Fibroblast of skin of back (primary cell): Measurements from ENCODE around the gene CPZ.

Experiments
- DNase-seq: peaks from one replicate; pipeline ENCODE4 v3.0.0-alpha.2; 2013

The CPZ gene

DNA sequence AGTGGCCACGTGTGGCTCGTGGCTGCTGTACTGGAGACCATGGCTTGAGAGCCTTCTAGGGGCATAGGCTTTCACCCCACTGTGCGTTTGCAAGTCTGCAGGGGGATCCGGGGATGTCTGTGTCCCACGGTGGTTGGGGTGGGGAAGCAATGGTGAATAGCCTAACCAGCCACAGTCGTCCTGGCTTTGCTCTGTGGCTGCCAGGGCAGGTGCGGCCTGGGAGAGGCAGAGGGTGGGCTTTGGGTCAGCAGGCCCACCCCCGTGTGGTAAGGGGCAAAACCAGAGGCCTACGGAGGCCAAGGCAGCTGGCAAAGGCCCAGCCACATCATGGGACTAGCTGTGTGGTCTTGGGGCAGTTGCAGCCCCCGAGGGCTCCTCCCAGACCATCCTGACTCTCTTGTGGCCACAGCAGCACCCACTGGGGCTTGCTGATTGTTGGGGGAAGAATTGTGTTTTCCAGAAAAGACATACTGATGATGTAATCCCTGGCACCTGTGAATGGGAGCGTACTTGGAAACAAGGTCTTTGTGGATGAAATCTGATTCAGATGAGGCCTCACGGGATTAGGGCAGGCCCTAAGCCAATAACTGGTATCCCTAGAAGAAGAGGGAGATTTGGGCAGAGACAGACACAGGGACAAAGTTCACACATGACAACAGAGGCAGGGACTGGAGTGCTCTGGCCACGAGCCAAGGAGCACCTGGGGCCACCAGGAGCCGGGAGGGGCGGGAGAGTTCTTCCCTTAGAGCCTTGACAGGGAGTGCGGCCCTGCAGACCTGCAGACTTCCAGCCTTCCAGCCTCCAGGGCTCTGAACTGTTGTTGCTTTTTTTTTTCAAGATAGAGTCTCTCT, 2.9 kb downstream of the CPZ start:
- no peak for DNase-seq

GRCh38 chr4:8596891-8597290, 4.3 kb downstream of the CPZ start:
- no peak for DNase-seq

DNA sequence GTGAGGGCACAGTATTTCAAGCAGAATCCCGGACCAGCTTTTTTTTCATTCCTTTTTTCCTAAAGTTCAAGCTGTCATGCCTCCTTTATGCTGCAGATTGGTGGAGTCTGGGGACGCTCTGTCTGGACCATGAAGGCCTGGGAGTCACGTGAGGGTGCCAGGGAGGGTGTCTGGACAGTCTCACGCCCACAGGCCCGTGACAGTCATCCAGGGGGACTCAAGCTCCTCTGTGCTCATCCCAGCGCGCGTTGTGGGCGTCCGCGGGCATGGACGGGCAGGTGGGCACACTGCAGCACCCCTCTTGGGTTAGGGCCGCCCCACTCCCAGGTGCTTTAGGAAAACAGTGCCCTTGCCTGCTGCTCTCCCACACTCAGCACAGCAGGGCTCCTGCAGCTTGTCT, 4.8 kb downstream of the CPZ start:
- DNase-seq: no peak

DNA sequence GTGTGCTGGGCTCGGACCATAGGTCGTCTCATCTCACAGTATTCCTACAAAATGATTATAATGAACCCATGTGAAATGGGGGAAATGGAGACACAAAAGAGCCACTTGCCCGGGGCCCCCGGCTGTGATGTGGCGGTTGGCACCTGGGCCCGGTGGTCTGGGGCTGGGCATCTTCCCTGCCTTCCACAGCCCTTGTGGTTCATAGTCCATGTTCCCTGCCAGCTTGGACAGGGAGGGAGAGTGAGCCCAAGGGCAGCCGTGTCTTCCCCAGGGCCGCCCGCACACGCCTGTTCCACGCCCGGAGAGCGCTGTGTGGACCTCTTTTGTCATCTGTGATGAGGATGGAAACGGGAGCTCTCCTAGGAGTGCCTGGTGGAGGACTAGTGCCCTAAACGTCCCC, 5.2 kb downstream of the CPZ start:
- no peak for DNase-seq

GRCh38 chr4:8598391-8599090, 6.0 kb downstream of the CPZ start:
- no peak for DNase-seq

GRCh38 chr4:8599091-8599460, 6.5 kb downstream of the CPZ start:
- DNase-seq: no peak

- DNase-seq: peak; percentile 96
Observed at GRCh38 chr4:8599657-8600056, 7.1 kb downstream of the CPZ start.

DNA sequence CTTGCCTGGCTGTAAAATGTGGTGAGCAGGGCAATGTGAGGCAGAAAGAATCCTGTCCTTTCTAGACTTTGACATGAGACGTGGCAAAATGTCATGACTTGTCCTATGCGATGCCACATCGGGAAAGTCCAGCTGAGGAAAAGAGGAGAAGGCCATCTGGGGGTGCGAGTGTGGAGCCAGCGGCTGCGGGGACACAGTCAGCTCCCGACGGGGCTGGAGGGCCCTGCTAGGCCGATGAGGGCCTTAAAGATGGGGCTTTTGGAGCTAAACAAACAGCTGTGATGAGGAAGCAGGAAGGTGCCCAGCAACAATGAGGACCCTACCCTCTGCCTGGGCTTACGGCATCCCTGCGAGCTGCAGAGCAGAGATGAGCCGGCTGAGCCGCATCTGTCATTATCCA, 7.7 kb downstream of the CPZ start:
- no peak for DNase-seq

- DNase-seq: no peak
Observed at GRCh38 chr4:8600686-8601085, 8.1 kb downstream of the CPZ start.

GRCh38 chr4:8601086-8601485, 8.5 kb downstream of the CPZ start:
- DNase-seq: no peak

- DNase-seq: no peak
Observed at GRCh38 chr4:8601556-8601955, 9.0 kb downstream of the CPZ start.

GRCh38 chr4:8602686-8603430, 10.3 kb downstream of the CPZ start:
- no peak for DNase-seq

- DNase-seq: no peak
Observed at GRCh38 chr4:8603931-8604330, 11.4 kb downstream of the CPZ start.

GRCh38 chr4:8605289-8605688, 12.7 kb downstream of the CPZ start:
- DNase-seq: no peak

GRCh38 chr4:8606476-8606875, 13.9 kb downstream of the CPZ start:
- no peak for DNase-seq

GRCh38 chr4:8606966-8607365, 14.4 kb downstream of the CPZ start:
- DNase-seq: no peak

DNA sequence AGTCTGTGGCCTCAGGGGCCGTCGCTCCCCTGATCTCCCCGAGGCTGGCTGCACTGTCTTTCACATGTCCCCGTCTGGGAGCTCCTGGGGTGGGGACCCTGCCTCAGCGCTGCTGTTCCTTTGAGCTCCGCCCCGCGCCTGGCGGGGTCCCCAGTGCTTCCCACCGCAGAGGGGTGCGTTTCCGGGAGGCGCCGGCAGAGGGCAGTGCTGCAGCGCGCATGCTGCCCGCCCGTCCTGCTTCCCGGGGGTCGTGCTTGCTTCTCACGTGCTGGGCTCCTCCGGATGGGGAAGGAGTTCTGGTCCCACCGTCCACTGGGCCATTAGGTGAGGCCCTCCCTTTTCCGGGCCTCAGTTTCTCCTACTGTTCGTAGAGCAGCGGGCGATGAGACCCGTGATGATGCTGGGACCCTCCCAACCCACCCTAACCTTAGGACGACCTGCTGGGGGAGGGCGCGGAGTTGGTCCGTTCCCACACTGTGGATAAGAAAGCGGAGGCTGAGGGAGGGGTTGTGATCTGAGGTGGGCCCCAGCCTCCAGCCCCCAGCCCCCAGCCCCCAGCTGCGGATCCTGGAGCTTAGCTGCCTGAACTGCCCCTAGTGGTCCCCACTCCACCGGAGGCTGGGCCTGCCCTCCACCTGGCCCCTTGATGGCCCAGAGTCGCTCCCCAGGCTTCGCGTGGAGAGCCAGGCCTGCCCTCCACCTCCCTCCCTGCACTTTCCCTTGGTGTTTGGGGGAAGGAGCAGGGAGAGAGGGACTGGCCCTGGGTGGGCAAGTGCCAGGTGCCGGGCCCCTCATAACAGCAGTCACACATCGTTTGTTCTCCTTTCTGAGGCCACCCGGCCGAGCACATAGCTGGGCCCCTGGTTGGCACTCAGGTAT, 15.3 kb downstream of the CPZ start:
- DNase-seq: no peak

DNA sequence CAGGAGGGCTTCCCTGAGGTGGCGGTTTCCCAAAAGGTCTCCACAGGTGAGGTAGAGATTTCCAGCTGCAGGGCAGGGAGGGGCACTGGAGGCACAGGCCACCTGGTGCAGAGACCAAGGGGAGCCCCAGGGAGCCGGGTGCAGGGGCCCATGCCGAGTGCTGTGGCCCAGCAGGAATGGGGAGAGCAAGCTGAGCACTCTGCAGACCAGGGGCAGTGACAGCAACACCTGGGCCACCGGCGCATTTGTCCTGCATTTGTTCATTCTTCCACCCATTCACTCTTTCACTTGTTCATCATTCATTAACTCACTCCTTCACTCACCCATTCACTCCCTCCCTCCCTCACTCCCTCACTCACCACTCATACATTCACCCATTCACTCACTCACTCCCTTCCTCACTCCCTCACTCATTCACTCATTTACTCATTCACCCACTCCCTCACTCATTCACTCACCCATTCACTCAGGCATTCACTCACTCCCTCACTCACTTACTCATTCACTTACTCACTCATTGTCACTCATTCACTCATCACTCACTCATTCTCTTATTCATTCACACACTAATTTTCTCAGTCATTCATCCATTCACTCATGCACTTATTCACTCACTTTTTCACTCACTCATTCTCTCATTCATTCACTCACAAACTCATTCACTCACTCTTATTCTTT, 16.3 kb downstream of the CPZ start:
- no peak for DNase-seq

- DNase-seq: no peak
Observed at GRCh38 chr4:8609406-8609805, 16.8 kb downstream of the CPZ start.

DNA sequence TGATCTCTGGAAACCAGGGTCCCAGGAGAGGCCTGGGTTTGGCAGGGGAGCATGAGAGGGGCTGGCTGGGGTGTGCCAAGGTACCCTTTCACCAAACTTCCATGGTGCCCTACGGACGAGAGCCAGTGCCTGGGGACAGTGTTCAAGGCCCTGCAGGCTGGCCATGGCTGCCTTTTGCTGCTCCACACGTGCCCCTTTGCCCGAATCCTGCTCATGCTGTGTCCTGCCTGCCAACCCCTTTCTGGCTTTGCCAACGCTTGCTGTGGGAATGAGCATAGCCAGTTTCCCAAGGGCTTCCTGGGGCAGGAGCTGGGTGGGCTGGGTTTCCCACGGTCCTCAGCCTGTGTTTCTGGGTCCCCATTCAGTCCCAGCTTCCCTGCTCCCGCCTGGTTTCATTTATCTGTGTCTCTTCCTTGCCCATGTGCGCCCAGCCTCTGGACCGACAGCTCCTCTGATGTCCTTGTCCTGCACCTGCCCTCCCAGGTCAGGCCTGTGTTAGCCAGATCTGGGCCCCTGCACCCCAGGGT, 17.3 kb downstream of the CPZ start:
- no peak for DNase-seq

DNA sequence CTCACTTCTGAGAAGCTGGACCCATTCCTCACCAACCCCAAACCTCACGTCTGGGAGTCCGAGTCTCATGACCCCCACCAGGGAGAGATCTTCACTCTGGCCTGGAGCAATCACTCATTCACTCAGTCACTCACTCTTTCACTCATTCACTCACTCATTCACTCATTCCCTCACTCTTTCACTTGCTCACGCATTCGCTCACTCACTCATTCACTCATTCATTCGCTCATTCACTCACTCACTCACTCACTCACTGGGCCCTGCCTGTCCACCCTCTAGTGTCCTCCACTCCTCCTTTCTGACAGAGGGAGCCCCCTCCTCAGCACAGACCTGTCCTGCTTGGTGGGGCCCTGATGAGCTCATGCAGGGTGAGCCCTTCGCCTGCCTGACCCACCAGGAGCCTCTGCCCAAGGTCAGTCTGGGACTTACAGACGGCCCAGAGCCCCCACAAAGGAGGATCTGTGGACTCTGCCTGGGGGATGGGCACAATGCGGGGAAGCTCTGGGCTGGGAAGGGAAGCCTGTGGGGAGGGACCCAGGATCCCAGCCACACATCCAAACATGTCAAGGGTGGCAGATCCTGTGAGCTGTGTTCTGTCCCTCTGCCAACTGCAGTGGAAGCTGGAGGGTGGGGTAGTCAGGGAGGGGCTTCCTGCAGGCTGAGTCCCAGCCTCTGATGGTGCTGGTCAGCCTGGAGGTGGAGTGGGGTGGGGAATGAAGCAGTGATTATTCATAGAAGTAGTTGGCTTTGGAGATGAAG, 18.5 kb downstream of the CPZ start:
- no peak for DNase-seq
